ENCODE data around the gene LRSAM1.

GRCh38 chr9:127437497-127438264 is 13.6 kb upstream of the LRSAM1 start:
- TF ChIP-seq CTCF (IDR thresholded peaks at IDR 0.05), result no peak
- TF ChIP-seq POLR2A (IDR thresholded peaks at IDR 0.05), result no peak

Data from testis (tissue), 2 donors.